C4-2B (cell line): ENCODE results near the gene VAT1.
A peak's percentile ranks its signal among the peaks of the same experiment; 100 is the strongest.

Experiments
- H3K27ac ChIP-seq: fragments of 450-650 bp; 2 replicates; pipeline ENCODE4 v1.5.1; 2017
- ZFX ChIP-seq: fragments of 450-650 bp; IDR thresholded peaks from 2 replicates; pipeline ENCODE4 v1.6.1; 2017
- TF ChIP-seq, protein P1 (sequence below): fragments of 450-650 bp; conservative IDR thresholded peaks from 2 replicates; pipeline ENCODE4 v1.5.1; 2017; ENCODE audit warnings: mild to moderate bottlenecking

The VAT1 gene

GRCh38 chr17:43026595-43026994 lies 4.4 kb upstream of the VAT1 start:
- TF ChIP-seq, protein P1, sequence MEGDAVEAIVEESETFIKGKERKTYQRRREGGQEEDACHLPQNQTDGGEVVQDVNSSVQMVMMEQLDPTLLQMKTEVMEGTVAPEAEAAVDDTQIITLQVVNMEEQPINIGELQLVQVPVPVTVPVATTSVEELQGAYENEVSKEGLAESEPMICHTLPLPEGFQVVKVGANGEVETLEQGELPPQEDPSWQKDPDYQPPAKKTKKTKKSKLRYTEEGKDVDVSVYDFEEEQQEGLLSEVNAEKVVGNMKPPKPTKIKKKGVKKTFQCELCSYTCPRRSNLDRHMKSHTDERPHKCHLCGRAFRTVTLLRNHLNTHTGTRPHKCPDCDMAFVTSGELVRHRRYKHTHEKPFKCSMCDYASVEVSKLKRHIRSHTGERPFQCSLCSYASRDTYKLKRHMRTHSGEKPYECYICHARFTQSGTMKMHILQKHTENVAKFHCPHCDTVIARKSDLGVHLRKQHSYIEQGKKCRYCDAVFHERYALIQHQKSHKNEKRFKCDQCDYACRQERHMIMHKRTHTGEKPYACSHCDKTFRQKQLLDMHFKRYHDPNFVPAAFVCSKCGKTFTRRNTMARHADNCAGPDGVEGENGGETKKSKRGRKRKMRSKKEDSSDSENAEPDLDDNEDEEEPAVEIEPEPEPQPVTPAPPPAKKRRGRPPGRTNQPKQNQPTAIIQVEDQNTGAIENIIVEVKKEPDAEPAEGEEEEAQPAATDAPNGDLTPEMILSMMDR, result no peak
- no peak for TF ChIP-seq ZFX
- no peak overlapping the region for H3K27ac ChIP-seq

DNA sequence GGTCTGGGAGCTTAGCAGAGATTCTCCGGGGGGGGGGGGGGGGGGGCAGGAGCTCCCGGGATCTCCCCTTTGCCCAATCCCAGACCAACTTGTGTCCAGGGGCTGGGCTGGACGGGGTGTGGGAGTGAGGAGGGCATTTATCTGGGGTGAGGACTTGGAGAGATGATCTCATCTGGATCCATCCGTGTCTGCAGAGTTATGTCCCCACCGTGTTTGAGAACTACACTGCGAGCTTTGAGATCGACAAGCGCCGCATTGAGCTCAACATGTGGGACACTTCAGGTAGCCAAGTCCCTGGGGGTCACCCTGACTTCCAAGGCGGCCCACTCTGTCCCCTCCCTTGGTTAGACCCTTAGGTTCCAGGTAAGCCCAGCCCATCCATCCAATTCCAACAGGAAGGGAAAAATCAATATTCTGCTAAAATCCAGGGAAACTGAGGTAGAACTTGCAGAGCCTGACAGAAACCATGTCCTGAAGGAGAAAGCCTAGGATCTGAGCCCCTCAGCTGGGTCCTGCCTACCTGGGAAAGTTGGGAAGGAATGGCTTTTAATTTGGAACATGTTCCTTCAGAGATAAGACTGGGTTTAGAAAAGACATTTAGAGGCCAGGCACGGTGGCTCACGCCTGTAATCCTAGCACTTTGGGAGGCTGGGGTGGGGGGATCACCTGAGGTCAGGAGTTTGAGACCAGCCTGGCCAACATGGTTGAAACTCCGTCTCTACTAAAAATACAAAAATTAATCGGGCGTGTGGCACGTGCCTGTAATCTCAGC lies 3.8 kb upstream of the VAT1 start:
- no peak overlapping the region for H3K27ac ChIP-seq
- no peak for TF ChIP-seq ZFX
- TF ChIP-seq, protein P1, result no peak

- H3K27ac ChIP-seq, result no peak overlapping the region
- TF ChIP-seq ZFX, result no peak
- TF ChIP-seq, protein P1, result no peak
Observed at GRCh38 chr17:43025290-43025657, 3.1 kb upstream of the VAT1 start.

- TF ChIP-seq ZFX, result no peak
- TF ChIP-seq, protein P1, result no peak
- H3K27ac ChIP-seq, result no peak within 1 kb of the TSS
Observed at GRCh38 chr17:43024407-43025289, 2.5 kb upstream of the VAT1 start, which contains the start of gene RND2. Gene RND2, plus strand, starts transcription at chr17:43025231. Its CDS starts 117 bp downstream, at chr17:43025348.

- H3K27ac ChIP-seq, result peak overlapping the region; percentile 42; the same call in 1 of the 2 replicates
- TF ChIP-seq ZFX, result no peak
- TF ChIP-seq, protein P1, result no peak
Observed at GRCh38 chr17:43020789-43021740, 1.1 kb downstream of the VAT1 start.

- TF ChIP-seq, protein P1, result no peak
- no peak for TF ChIP-seq ZFX
- H3K27ac ChIP-seq, result no peak overlapping the region
Observed at GRCh38 chr17:43020030-43020621, 2.1 kb downstream of the VAT1 start.
